ENCODE measurements around the gene SPATA21.
"Not testable (repeated sequence)": the region's sequence is repeated elsewhere in the genome, so short reads cannot be mapped to it uniquely, and the experiment has no call there.

SPATA21 gene

GRCh38 chr1:16436946-16437474 lies at the start of gene SPATA21:
Gene SPATA21, minus strand, starts transcription at chr1:16437424. Its CDS starts 6,053 bp downstream, at chr1:16431371.
- DNase-seq, result no peak
- Histone ChIP-seq H3K27me3 (replicated peaks) (no peaks in the 10 kb centered on the region), H3K36me3 (replicated peaks) (no peaks in the 10 kb centered on the region), H3K4me3 (ENCODE audit: low read depth, low read length) (no peak within 1 kb of the TSS), H3K27ac (no peak within 1 kb of the TSS)
- in situ Hi-C loops (cut with HindIII; ENCODE audit: low pct_ligation_motif_present, low sequenced_read_pairs), result no loop called here
- TF ChIP-seq CTCF (IDR thresholded peaks at IDR 0.05; ENCODE audit: low read depth, low read length, missing control alignments), result no peak

- H3K36me3 ChIP-seq (replicated peaks); H3K27ac ChIP-seq; H3K27me3 ChIP-seq (replicated peaks); in situ Hi-C loops (cut with HindIII; ENCODE audit: low pct_ligation_motif_present, low sequenced_read_pairs); H3K4me3 ChIP-seq (ENCODE audit: low read depth, low read length); DNase-seq: not testable (repeated sequence)
These were observed 49.8 kb upstream of the SPATA21 start for GRCh38 chr1:16487011-16487410.

- H3K36me3 ChIP-seq (replicated peaks), result peaks cover 10% of the 10 kb centered on the region
- H3K27ac ChIP-seq; in situ Hi-C loops (cut with HindIII; ENCODE audit: low pct_ligation_motif_present, low sequenced_read_pairs); DNase-seq; H3K4me3 ChIP-seq (ENCODE audit: low read depth, low read length); H3K27me3 ChIP-seq (replicated peaks): not testable (repeated sequence)
These were observed 49.1 kb upstream of the SPATA21 start for GRCh38 chr1:16486316-16486715.

- in situ Hi-C loops (cut with HindIII; ENCODE audit: low pct_ligation_motif_present, low sequenced_read_pairs), result no loop called here
- no peak overlapping the region for H3K27ac ChIP-seq
- no peak for TF ChIP-seq CTCF (IDR thresholded peaks at IDR 0.05; ENCODE audit: low read depth, low read length, missing control alignments)
- no peak overlapping the region for H3K4me3 ChIP-seq (ENCODE audit: low read depth, low read length)
- no peak for DNase-seq
- no peaks in the 10 kb centered on the region for H3K27me3 ChIP-seq (replicated peaks)
- peaks cover 10% of the 10 kb centered on the region for H3K36me3 ChIP-seq (replicated peaks)
These were observed 47.7 kb upstream of the SPATA21 start for GRCh38 chr1:16484931-16485330.

GRCh38 chr1:16484501-16484835 lies 47.2 kb upstream of the SPATA21 start:
- DNase-seq, result no peak
- peaks cover 10% of the 10 kb centered on the region for H3K36me3 ChIP-seq (replicated peaks)
- in situ Hi-C loops (cut with HindIII; ENCODE audit: low pct_ligation_motif_present, low sequenced_read_pairs), result no loop called here

GRCh38 chr1:16483639-16484500 lies 46.6 kb upstream of the SPATA21 start:
- DNase-seq; H3K27me3 ChIP-seq (replicated peaks); H3K27ac ChIP-seq; in situ Hi-C loops (cut with HindIII; ENCODE audit: low pct_ligation_motif_present, low sequenced_read_pairs); H3K4me3 ChIP-seq (ENCODE audit: low read depth, low read length); H3K36me3 ChIP-seq (replicated peaks): not testable (repeated sequence)

More at GRCh38 chr1:16484501-16484835, 47.2 kb upstream of the SPATA21 start:
- Histone ChIP-seq H3K4me3 (ENCODE audit: low read depth, low read length) (no peak overlapping the region), H3K27me3 (replicated peaks) (no peaks in the 10 kb centered on the region), H3K27ac (no peak overlapping the region)
- no peak for TF ChIP-seq CTCF (IDR thresholded peaks at IDR 0.05; ENCODE audit: low read depth, low read length, missing control alignments)

GRCh38 chr1:16483146-16483545 lies 45.9 kb upstream of the SPATA21 start:
- H3K27me3 ChIP-seq (replicated peaks); H3K4me3 ChIP-seq (ENCODE audit: low read depth, low read length); H3K27ac ChIP-seq; in situ Hi-C loops (cut with HindIII; ENCODE audit: low pct_ligation_motif_present, low sequenced_read_pairs); DNase-seq: not testable (repeated sequence)
- H3K36me3 ChIP-seq (replicated peaks), result peaks cover 14% of the 10 kb centered on the region

GRCh38 chr1:16478091-16478490 lies 40.9 kb upstream of the SPATA21 start:
- Histone ChIP-seq H3K36me3 (replicated peaks) (peaks cover 24% of the 10 kb centered on the region), H3K27ac (no peak overlapping the region), H3K27me3 (replicated peaks) (no peaks in the 10 kb centered on the region), H3K4me3 (ENCODE audit: low read depth, low read length) (no peak overlapping the region)
- DNase-seq, result no peak
- in situ Hi-C loops (cut with HindIII; ENCODE audit: low pct_ligation_motif_present, low sequenced_read_pairs), result no loop called here
- TF ChIP-seq CTCF (IDR thresholded peaks at IDR 0.05; ENCODE audit: low read depth, low read length, missing control alignments), result no peak

- H3K4me3 ChIP-seq (ENCODE audit: low read depth, low read length); H3K27ac ChIP-seq; DNase-seq; H3K27me3 ChIP-seq (replicated peaks); in situ Hi-C loops (cut with HindIII; ENCODE audit: low pct_ligation_motif_present, low sequenced_read_pairs): not testable (repeated sequence)
- H3K36me3 ChIP-seq (replicated peaks), result peaks cover 32% of the 10 kb centered on the region
These were observed 38.8 kb upstream of the SPATA21 start for GRCh38 chr1:16475771-16476770.

All from brain microvascular endothelial cell (primary cell).